Loucy (cell line): ENCODE measurements around the gene TMEM9.

Experiments used
- H2AFZ ChIP-seq: fragments of 200-600 bp; sonication (generic); 2 replicates; pipeline ENCODE4 v1.6.0; 2016; ENCODE audit warnings: antibody characterized with exemption, mild to moderate bottlenecking, low read length, moderate library complexity
- H3F3A ChIP-seq: fragments of 200-600 bp; 2 replicates; pipeline ENCODE4 v1.6.0; 2016; ENCODE audit warnings: antibody characterized with exemption, low read depth, mild to moderate bottlenecking
- H3K27me3 ChIP-seq: fragments of 200-600 bp; sonication (generic); 2 replicates; pipeline ENCODE4 v1.6.1; 2014; ENCODE audit warnings: low read length, mild to moderate bottlenecking; ENCODE audit not compliant: insufficient read depth, poor library complexity, severe bottlenecking
- H3K36me3 ChIP-seq: fragments of 200-600 bp; sonication (generic); 2 replicates; pipeline ENCODE4 v1.6.1; 2016; ENCODE audit warnings: low read length; ENCODE audit not compliant: insufficient read depth
- H3K4me1 ChIP-seq: fragments of 200-600 bp; sonication (generic); 2 replicates; pipeline ENCODE4 v1.5.1; 2014; ENCODE audit warnings: low read length, mild to moderate bottlenecking; ENCODE audit not compliant: insufficient read depth, poor library complexity, severe bottlenecking
- H3K4me2 ChIP-seq: fragments of 200-600 bp; sonication (generic); 2 replicates; pipeline ENCODE4 v1.6.0; 2014; ENCODE audit warnings: antibody characterized with exemption, low read length, low read depth, mild to moderate bottlenecking; ENCODE audit not compliant: poor library complexity, severe bottlenecking
- H3K4me3 ChIP-seq: fragments of 200-600 bp; sonication (generic); 2 replicates; pipeline ENCODE4 v1.5.1; 2014; ENCODE audit warnings: low read length, mild to moderate bottlenecking, mixed read lengths; ENCODE audit not compliant: poor library complexity, severe bottlenecking
- H3K79me2 ChIP-seq: fragments of 200-600 bp; sonication (generic); 2 replicates; pipeline ENCODE4 v1.6.1; 2014; ENCODE audit warnings: low read length; ENCODE audit not compliant: insufficient read depth
- H3K9ac ChIP-seq: fragments of 200-600 bp; sonication (generic); 2 replicates; pipeline ENCODE4 v1.6.0; 2014; ENCODE audit warnings: mild to moderate bottlenecking, low read depth, low read length, moderate library complexity; ENCODE audit not compliant: poor library complexity, severe bottlenecking
- H3K9me2 ChIP-seq: fragments of 200-600 bp; sonication (generic); replicated peaks from 2 replicates; pipeline ENCODE4 v1.6.1; 2016; ENCODE audit warnings: low read depth, low read length, mixed read lengths
- H3K9me3 ChIP-seq: fragments of 200-600 bp; sonication (generic); 2 replicates; pipeline ENCODE4 v1.6.1; 2014; ENCODE audit warnings: mild to moderate bottlenecking, antibody characterized with exemption, low read length, low read depth; ENCODE audit not compliant: insufficient read depth
- H4K20me1 ChIP-seq: fragments of 200-600 bp; sonication (generic); 2 replicates; pipeline ENCODE4 v1.6.0; 2014; ENCODE audit warnings: antibody characterized with exemption, low read length, mild to moderate bottlenecking; ENCODE audit not compliant: insufficient read depth, poor library complexity, severe bottlenecking
- EZH2phosphoT487 ChIP-seq: fragments of 200-600 bp; IDR thresholded peaks from 2 replicates; pipeline ENCODE4 v1.6.1; 2018; ENCODE audit warnings: antibody characterized with exemption, mild to moderate bottlenecking, moderate library complexity, borderline replicate concordance
- TF ChIP-seq, protein P1 (sequence below): fragments of 200-600 bp; sonication (generic); conservative IDR thresholded peaks from 2 replicates; pipeline ENCODE4 v1.5.1; 2014; ENCODE audit warnings: mild to moderate bottlenecking, antibody characterized with exemption, low read length

TMEM9 gene

GRCh38 chr1:201140941-201141260 lies 13.4 kb downstream of the TMEM9 start:
- Histone ChIP-seq H3K79me2 (no peaks in the 10 kb centered on the region), H3K27me3 (no peaks in the 10 kb centered on the region), H2AFZ (no peak overlapping the region), H3K9me2 (no peaks in the 10 kb centered on the region), H4K20me1 (no peaks in the 10 kb centered on the region), H3K4me1 (no peaks in the 10 kb centered on the region), H3F3A (no peaks in the 10 kb centered on the region), H3K9ac (no peak overlapping the region), H3K36me3 (peaks cover 60% of the 10 kb centered on the region; the same call in 1 of the 2 replicates), H3K4me3 (no peak overlapping the region), H3K9me3 (no peaks in the 10 kb centered on the region), H3K4me2 (no peak overlapping the region)
- TF ChIP-seq, protein P1, sequence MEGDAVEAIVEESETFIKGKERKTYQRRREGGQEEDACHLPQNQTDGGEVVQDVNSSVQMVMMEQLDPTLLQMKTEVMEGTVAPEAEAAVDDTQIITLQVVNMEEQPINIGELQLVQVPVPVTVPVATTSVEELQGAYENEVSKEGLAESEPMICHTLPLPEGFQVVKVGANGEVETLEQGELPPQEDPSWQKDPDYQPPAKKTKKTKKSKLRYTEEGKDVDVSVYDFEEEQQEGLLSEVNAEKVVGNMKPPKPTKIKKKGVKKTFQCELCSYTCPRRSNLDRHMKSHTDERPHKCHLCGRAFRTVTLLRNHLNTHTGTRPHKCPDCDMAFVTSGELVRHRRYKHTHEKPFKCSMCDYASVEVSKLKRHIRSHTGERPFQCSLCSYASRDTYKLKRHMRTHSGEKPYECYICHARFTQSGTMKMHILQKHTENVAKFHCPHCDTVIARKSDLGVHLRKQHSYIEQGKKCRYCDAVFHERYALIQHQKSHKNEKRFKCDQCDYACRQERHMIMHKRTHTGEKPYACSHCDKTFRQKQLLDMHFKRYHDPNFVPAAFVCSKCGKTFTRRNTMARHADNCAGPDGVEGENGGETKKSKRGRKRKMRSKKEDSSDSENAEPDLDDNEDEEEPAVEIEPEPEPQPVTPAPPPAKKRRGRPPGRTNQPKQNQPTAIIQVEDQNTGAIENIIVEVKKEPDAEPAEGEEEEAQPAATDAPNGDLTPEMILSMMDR, result no peak
- TF ChIP-seq EZH2phosphoT487, result no peak

- no peak overlapping the region for H3K4me3 ChIP-seq
- no peak for TF ChIP-seq EZH2phosphoT487
- TF ChIP-seq, protein P1, result no peak
Observed at GRCh38 chr1:201140235-201140940, 13.9 kb downstream of the TMEM9 start.

DNA sequence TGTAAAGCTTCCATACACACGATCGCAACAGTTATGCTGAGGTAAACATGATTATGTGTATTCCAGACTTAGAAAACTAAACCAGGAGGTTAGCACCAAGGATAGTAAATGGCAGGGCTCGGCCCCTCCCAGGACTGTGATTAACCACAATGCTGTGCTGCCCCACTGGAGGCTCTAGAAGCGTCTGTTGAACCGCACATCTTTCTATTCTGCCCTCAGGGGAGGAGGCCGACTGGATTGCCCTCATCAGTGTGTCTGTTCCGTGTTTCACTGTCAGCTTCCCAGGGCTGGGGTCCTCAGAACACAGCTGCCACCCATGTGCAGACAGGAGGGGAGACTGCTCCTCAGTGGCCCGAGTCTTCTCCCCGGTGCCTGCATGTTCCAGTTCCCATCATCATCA lies 14.5 kb downstream of the TMEM9 start:
- H3K4me3 ChIP-seq, result no peak overlapping the region
- H2AFZ ChIP-seq, result no peak overlapping the region
- H4K20me1 ChIP-seq, result no peaks in the 10 kb centered on the region
- no peaks in the 10 kb centered on the region for H3K9me3 ChIP-seq
- H3K27me3 ChIP-seq, result no peaks in the 10 kb centered on the region
- no peak overlapping the region for H3K9ac ChIP-seq
- H3K79me2 ChIP-seq, result no peaks in the 10 kb centered on the region
- TF ChIP-seq, protein P1, result no peak
- TF ChIP-seq EZH2phosphoT487, result no peak
- H3K9me2 ChIP-seq, result no peaks in the 10 kb centered on the region
- H3K36me3 ChIP-seq, result peaks cover 56% of the 10 kb centered on the region; the same call in 1 of the 2 replicates
- H3F3A ChIP-seq, result no peaks in the 10 kb centered on the region
- no peak overlapping the region for H3K4me2 ChIP-seq
- H3K4me1 ChIP-seq, result no peaks in the 10 kb centered on the region

More at GRCh38 chr1:201140235-201140940, 13.9 kb downstream of the TMEM9 start:
- H3K4me2 ChIP-seq, result no peak overlapping the region
- H3K9ac ChIP-seq, result no peak overlapping the region
- H3K27me3 ChIP-seq, result no peaks in the 10 kb centered on the region
- H3K9me3 ChIP-seq, result no peaks in the 10 kb centered on the region
- no peaks in the 10 kb centered on the region for H3K9me2 ChIP-seq
- H3K36me3 ChIP-seq, result peaks cover 60% of the 10 kb centered on the region; the same call in 1 of the 2 replicates
- no peaks in the 10 kb centered on the region for H3K79me2 ChIP-seq
- H3F3A ChIP-seq, result no peaks in the 10 kb centered on the region
- no peaks in the 10 kb centered on the region for H4K20me1 ChIP-seq
- H3K4me1 ChIP-seq, result no peaks in the 10 kb centered on the region
- H2AFZ ChIP-seq, result no peak overlapping the region
